Mucosa of descending colon (tissue), 3 donors: Measurements from ENCODE around the gene RIC8B. TPM values are rescaled to one million over a fixed set of nuclear protein-coding genes. Genes with fewer than 3 reads are reported as not detected.

ENCODE experiments used
- ATAC-seq: fragments of 200-7000 bp; cut with Tn5 transposase; one replicate; pipeline ENCODE4 v1.9.1; 2020; ENCODE audit warnings: mild to moderate bottlenecking, moderate library complexity
- DNase-seq, 3 donors: peaks; one replicate each; pipeline ENCODE4 v3.0.0-alpha.2; 2020
- H3K36me3 ChIP-seq: fragments of 200-600 bp; one replicate; pipeline ENCODE4 v1.8.0; 2021; ENCODE audit warnings: low read depth, mild to moderate bottlenecking
- H3K4me1 ChIP-seq: fragments of 200-600 bp; one replicate; pipeline ENCODE4 v1.8.0; 2021; ENCODE audit warnings: low read depth, mild to moderate bottlenecking
- H3K4me3 ChIP-seq: fragments of 200-600 bp; one replicate; pipeline ENCODE4 v1.8.0; 2021; ENCODE audit warnings: mild to moderate bottlenecking
- H3K9me3 ChIP-seq: fragments of 200-600 bp; one replicate; pipeline ENCODE4 v1.8.0; 2021; ENCODE audit warnings: mild to moderate bottlenecking
- CTCF ChIP-seq: fragments of 200-600 bp; IDR thresholded peaks from one replicate; pipeline ENCODE4 v1.8.0; 2022; ENCODE audit warnings: antibody characterized with exemption, mild to moderate bottlenecking
- intact Hi-C, 2 donors: fragments of 100-400 bp; cut with DNase I in 1 of 2; cut with micrococcal nuclease in 1 of 2; formaldehyde crosslinking; loops; one replicate each; pipeline versions ENCODE4 v1.11.0 to v1.11.1; 2022; cut with DNase I, micrococcal nuclease
- total RNA-seq, 3 donors: library from RNA; stranded (reverse); fragmentation: NEBNext Ultra II Directional in 2 of 3; extraction: Animal tissue kit (Norgen Biotek cat#: 25700) in 2 of 3; gene quantifications; one replicate each; pipeline versions ENCODE4 v1.2.1 to v1.2.4, GENCODE V29; 2021 to 2023
- donor health status: DM: no; HTN: no; CAD: no; lungs with moderate emphysema.
- donor health status: DM: no; HTN: no; CAD: no.
- donor health status: DM: no; HTN: yes; CAD: no.

RIC8B gene
- total RNA-seq, 3 donors from 2014 or later, result 13.3 to 25.3 (median 15.2) TPM

- peak; percentile 57 for ATAC-seq
- Histone ChIP-seq H3K36me3 (no peaks in the 10 kb centered on the region), H3K4me3 (no peak overlapping the region), H3K4me1 (peaks cover 9% of the 10 kb centered on the region), H3K9me3 (no peaks in the 10 kb centered on the region)
- no peak for TF ChIP-seq CTCF
- peak in 2 of 3 donors; percentile 18 to 63 for DNase-seq
- intact Hi-C loops, result no loop called here
Observed at GRCh38 chr12:106753526-106753925, 21.0 kb upstream of the RIC8B start.

GRCh38 chr12:106754331-106754730 lies 20.2 kb upstream of the RIC8B start:
- no peak for TF ChIP-seq CTCF
- Histone ChIP-seq H3K4me1 (peaks cover 13% of the 10 kb centered on the region), H3K36me3 (no peaks in the 10 kb centered on the region), H3K9me3 (no peaks in the 10 kb centered on the region), H3K4me3 (no peak overlapping the region)
- intact Hi-C loops, result no loop called here
- ATAC-seq (no peak), DNase-seq (no peak)

- ATAC-seq (peak; percentile 53), DNase-seq (no peak)
- no peaks in the 10 kb centered on the region for H3K36me3 ChIP-seq
- H3K4me3 ChIP-seq, result no peak overlapping the region
- intact Hi-C loops, result no loop called here
- H3K4me1 ChIP-seq, result peaks cover 13% of the 10 kb centered on the region
- H3K9me3 ChIP-seq, result no peaks in the 10 kb centered on the region
- no peak for TF ChIP-seq CTCF
Observed at GRCh38 chr12:106757623-106758348, 16.7 kb upstream of the RIC8B start.

- Histone ChIP-seq H3K4me1 (peaks cover 13% of the 10 kb centered on the region), H3K9me3 (no peaks in the 10 kb centered on the region), H3K36me3 (no peaks in the 10 kb centered on the region), H3K4me3 (no peak overlapping the region)
- ATAC-seq (peak; percentile 92), DNase-seq (peak in 2 of 3 donors; percentile 48 to 87)
- TF ChIP-seq CTCF, result no peak
- intact Hi-C loops, result no loop called here
Observed at GRCh38 chr12:106758349-106759110, 16.0 kb upstream of the RIC8B start.

- ATAC-seq (no peak), DNase-seq (no peak)
- no peaks in the 10 kb centered on the region for H3K36me3 ChIP-seq
- TF ChIP-seq CTCF, result no peak
- intact Hi-C loops, result no loop called here
- no peak overlapping the region for H3K4me3 ChIP-seq
- no peaks in the 10 kb centered on the region for H3K9me3 ChIP-seq
- peaks cover 13% of the 10 kb centered on the region for H3K4me1 ChIP-seq
Observed at GRCh38 chr12:106759526-106760183, 14.8 kb upstream of the RIC8B start.
